Measurements from ENCODE around the gene TXN2.

Gene TXN2

DNA sequence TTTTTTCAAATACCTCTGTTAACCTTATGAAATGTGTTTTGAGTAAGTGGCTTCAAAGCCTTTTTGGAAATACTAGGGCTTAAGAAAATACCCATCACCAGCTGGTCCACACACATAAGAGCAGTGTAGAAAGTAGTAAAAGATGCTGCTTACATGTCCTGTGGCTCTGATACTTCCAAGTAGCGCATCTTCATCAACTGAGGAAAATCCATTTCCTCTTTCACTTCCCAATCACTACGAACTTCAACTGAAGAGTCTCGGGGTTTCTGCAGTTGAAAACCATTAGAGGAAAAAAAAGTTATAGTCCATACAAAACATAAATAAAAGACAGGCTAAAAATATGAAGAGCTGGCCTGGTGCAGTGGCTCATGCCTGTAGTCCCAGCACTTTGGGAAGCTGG lies 39.0 kb upstream of the TXN2 start:
- TF ChIP-seq POLR2AphosphoS5 (IDR thresholded peaks at IDR 0.05; ENCODE audit: low read depth, low read length), result no peak
- no peak for TF ChIP-seq REST (IDR thresholded peaks at IDR 0.05; ENCODE audit: insufficient read depth in 1 of 2, low read depth in 2 of 2, low read length in 2 of 2)
- TF ChIP-seq TAF1 (IDR thresholded peaks at IDR 0.05; ENCODE audit: borderline replicate concordance, insufficient read depth, low read length), result no peak
- TF ChIP-seq SIN3A (IDR thresholded peaks at IDR 0.05; ENCODE audit: borderline replicate concordance, insufficient read depth, low read length), result no peak
- TF ChIP-seq FOXP2 (optimal IDR thresholded peaks at IDR 0.05; ENCODE audit: borderline replicate concordance, extremely low read depth, extremely low read length, insufficient read depth), result no peak

DNA sequence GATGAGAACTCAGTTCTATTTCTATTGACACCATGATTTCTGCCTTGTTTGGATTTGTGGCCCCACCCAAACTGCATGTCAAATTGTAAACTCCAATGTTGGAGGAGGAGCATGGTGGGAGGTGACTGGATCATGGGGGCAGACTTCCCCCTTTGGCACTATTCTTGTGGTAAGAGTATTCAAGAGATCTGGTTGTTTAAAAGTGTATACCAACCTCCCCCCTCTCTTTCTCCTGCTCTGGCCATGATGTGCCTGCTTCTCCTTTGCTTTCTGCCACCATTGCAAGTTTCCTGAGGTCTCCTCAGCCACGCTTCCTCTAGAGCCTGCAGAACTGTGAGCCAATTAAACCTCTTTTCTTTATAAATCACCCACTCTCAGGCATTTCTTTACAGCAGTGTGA lies 33.3 kb upstream of the TXN2 start:
- no peak for TF ChIP-seq TAF1 (IDR thresholded peaks at IDR 0.05; ENCODE audit: borderline replicate concordance, insufficient read depth, low read length)
- TF ChIP-seq SIN3A (IDR thresholded peaks at IDR 0.05; ENCODE audit: borderline replicate concordance, insufficient read depth, low read length), result no peak
- TF ChIP-seq FOXP2 (optimal IDR thresholded peaks at IDR 0.05; ENCODE audit: borderline replicate concordance, extremely low read depth, extremely low read length, insufficient read depth), result no peak
- no peak for TF ChIP-seq POLR2AphosphoS5 (IDR thresholded peaks at IDR 0.05; ENCODE audit: low read depth, low read length)
- no peak for TF ChIP-seq REST (IDR thresholded peaks at IDR 0.05; ENCODE audit: insufficient read depth in 1 of 2, low read depth in 2 of 2, low read length in 2 of 2)

GRCh38 chr22:36512991-36513390 lies 31.6 kb upstream of the TXN2 start:
- no peak for TF ChIP-seq REST (IDR thresholded peaks at IDR 0.05; ENCODE audit: insufficient read depth in 1 of 2, low read depth in 2 of 2, low read length in 2 of 2)

DNA sequence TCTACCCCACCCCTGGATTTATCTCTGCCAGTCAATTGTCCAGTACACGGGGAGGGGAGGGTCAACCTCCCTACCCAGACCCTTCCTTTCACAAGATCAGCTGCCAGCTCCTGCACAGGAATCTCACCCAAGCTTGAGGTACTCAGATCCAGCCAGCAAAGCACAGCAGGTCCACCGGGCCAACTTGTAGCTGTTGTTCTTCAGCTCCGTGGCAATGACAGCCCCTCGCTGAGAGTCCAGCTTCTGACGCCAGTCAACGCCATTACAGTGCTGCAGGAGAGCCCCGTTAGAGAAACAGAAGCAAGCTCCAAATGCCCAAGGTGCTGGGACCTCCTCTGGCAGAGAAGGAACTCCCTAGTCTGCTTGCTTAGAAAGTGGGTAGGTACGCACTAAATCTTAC lies 30.9 kb upstream of the TXN2 start:
- TF ChIP-seq SIN3A (IDR thresholded peaks at IDR 0.05; ENCODE audit: borderline replicate concordance, insufficient read depth, low read length), result no peak
- no peak for TF ChIP-seq TAF1 (IDR thresholded peaks at IDR 0.05; ENCODE audit: borderline replicate concordance, insufficient read depth, low read length)
- no peak for TF ChIP-seq POLR2AphosphoS5 (IDR thresholded peaks at IDR 0.05; ENCODE audit: low read depth, low read length)
- TF ChIP-seq REST (IDR thresholded peaks at IDR 0.05; ENCODE audit: insufficient read depth in 1 of 2, low read depth in 2 of 2, low read length in 2 of 2), result no peak
- TF ChIP-seq FOXP2 (optimal IDR thresholded peaks at IDR 0.05; ENCODE audit: borderline replicate concordance, extremely low read depth, extremely low read length, insufficient read depth), result no peak
